Adrenal gland (tissue), 12 donors: ENCODE measurements around the gene LMX1B. TPM values are rescaled to one million over a fixed set of nuclear protein-coding genes. Genes with fewer than 3 reads are reported as not detected.
"Not testable (repeated sequence)": the region's sequence is repeated elsewhere in the genome, so short reads cannot be mapped to it uniquely, and the experiment has no call there.

Experiments
- DNase-seq, 7 donors: peaks; one replicate each; pipeline ENCODE4 v3.0.0-alpha.2; 2019 to 2020
- H3K27ac ChIP-seq, 5 donors: fragments of 200-600 bp; sonication (generic) in 4 of 5; 1 replicate in 3 of 5; 2 replicates in 2 of 5; pipeline versions ENCODE4 v1.5.1 to v1.8.0; 2016 to 2020; ENCODE audit warnings: mild to moderate bottlenecking in 1 of 5
- H3K27me3 ChIP-seq: fragments of 200-600 bp; 2 replicates; pipeline ENCODE4 v1.8.0; 2021
- H3K36me3 ChIP-seq, 2 donors: fragments of 200-600 bp; replicated peaks in 1 of 2; 1 replicate in 1 of 2; 2 replicates in 1 of 2; pipeline versions ENCODE4 v1.5.1 to v1.8.0; 2018 to 2022
- H3K4me1 ChIP-seq, 2 donors: fragments of 200-600 bp; replicated peaks in 1 of 2; 1 replicate in 1 of 2; 2 replicates in 1 of 2; pipeline versions ENCODE4 v1.5.1 to v1.8.0; 2018 to 2021
- H3K4me3 ChIP-seq, 4 donors: fragments of 200-600 bp; sonication (generic) in 3 of 4; one replicate each; pipeline ENCODE4 v1.5.1; 2016 to 2018
- H3K9me3 ChIP-seq, 3 donors: fragments of 200-600 bp; sonication (generic) in 1 of 3; replicated peaks in 1 of 3; 1 replicate in 2 of 3; 2 replicates in 1 of 3; pipeline versions ENCODE4 v1.5.1 to v1.8.0; 2016 to 2021
- POLR2A ChIP-seq, 2 donors: fragments of 450-650 bp; IDR thresholded peaks; one replicate each; pipeline ENCODE4 v1.6.1; 2017; ENCODE audit warnings: antibody characterized with exemption in 2 of 2, mild to moderate bottlenecking in 2 of 2, moderate library complexity in 1 of 2
- WGBS, 4 donors: extraction: QIAGEN DNeasy Blood & Tissue Kit in 2 of 4; methylation state at CpG; one replicate each; pipeline versions ENCODE4 v1.1.5 to v1.1.7; 2013 to 2017; 5-methylcytosine and 5-hydroxymethylcytosine counted together
- intact Hi-C, 2 donors: fragments of 100-400 bp; cut with DNase I; formaldehyde crosslinking; loops; one replicate each; pipeline versions ENCODE4 v1.14.1 to v1.15.0; 2022 to 2023
- polyA plus RNA-seq, 3 donors: library from polyadenylated mRNA; stranded (reverse); fragments of 200-250 nt in 2 of 3; fragments of 350-450 nt in 1 of 3; fragmentation: Illumina TruSeq in 1 of 3; extraction: RNeasy Lipid Tissue Mini Kit (QIAGEN cat#74804) in 1 of 3; gene quantifications; one replicate each; pipeline ENCODE4 v1.2.3, GENCODE V29; 2013 to 2014
- total RNA-seq, 9 donors: library from RNA; depleted of rRNA in 4 of 9; stranded (reverse); fragments of >200 nt in 4 of 9; fragments of 120-200 nt in 1 of 9; fragmentation: NEBNext Ultra II Directional in 1 of 9; extraction: Animal tissue kit (Norgen Biotek cat#: 25700) in 1 of 9; gene quantifications; one replicate each; pipeline versions ENCODE4 v1.1.0 to v1.2.4, GENCODE V29; 2013 to 2023
- TF ChIP-seq, protein P1 (sequence below), 6 experiments: fragments of 450-650 bp in 4 of 6; fragments of 200-600 bp in 2 of 6; sonication (generic) in 1 of 6; IDR thresholded peaks; 1 replicate in 5 of 6; 2 replicates in 1 of 6; pipeline versions ENCODE4 v1.5.1 to v1.8.0; 2016 to 2021; ENCODE audit warnings: antibody characterized with exemption in 6 of 6, mild to moderate bottlenecking in 2 of 6, moderate library complexity in 1 of 6
- donor health status: healthy with polysubstance abuse.
- donor health status: Bipolar disorder and iron deficiency.
- donor health status: DM: yes; HTN: yes; CAD: no.
- donor health status: DM: no; HTN: no; CAD: no.
- donor health status: DM: no; HTN: no; CAD: no.
- donor health status: DM: yes; HTN: yes; CAD: no.

Gene LMX1B
- total and polyA plus RNA-seq, 12 donors: under 0.01 to 0.07 TPM; not detected in 10

- H3K36me3 ChIP-seq: no peaks in the 10 kb centered on the region
- TF ChIP-seq, protein P1, sequence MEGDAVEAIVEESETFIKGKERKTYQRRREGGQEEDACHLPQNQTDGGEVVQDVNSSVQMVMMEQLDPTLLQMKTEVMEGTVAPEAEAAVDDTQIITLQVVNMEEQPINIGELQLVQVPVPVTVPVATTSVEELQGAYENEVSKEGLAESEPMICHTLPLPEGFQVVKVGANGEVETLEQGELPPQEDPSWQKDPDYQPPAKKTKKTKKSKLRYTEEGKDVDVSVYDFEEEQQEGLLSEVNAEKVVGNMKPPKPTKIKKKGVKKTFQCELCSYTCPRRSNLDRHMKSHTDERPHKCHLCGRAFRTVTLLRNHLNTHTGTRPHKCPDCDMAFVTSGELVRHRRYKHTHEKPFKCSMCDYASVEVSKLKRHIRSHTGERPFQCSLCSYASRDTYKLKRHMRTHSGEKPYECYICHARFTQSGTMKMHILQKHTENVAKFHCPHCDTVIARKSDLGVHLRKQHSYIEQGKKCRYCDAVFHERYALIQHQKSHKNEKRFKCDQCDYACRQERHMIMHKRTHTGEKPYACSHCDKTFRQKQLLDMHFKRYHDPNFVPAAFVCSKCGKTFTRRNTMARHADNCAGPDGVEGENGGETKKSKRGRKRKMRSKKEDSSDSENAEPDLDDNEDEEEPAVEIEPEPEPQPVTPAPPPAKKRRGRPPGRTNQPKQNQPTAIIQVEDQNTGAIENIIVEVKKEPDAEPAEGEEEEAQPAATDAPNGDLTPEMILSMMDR (IDR thresholded peaks at IDR 0.05): no peak
- TF ChIP-seq POLR2A (IDR thresholded peaks at IDR 0.05): no peak
These were observed 44.7 kb upstream of the LMX1B start for GRCh38 chr9:126569036-126569435.

GRCh38 chr9:126578029-126578428, 35.7 kb upstream of the LMX1B start:
- intact Hi-C loops: no loop called here
- 53 to 62% (median 59%) methylated on average over 6 of the region's 6 CpGs for WGBS, 4 donors
- Histone ChIP-seq H3K4me3 (no peak overlapping the region), H3K9me3 (no peaks in the 10 kb centered on the region), H3K27ac (no peak overlapping the region), H3K4me1 (no peaks in the 10 kb centered on the region), H3K36me3 (no peaks in the 10 kb centered on the region), H3K27me3 (peaks cover 5% of the 10 kb centered on the region)
- TF ChIP-seq, protein P1 (IDR thresholded peaks at IDR 0.05): no peak
- no peak for TF ChIP-seq POLR2A (IDR thresholded peaks at IDR 0.05)
- DNase-seq: no peak

More at GRCh38 chr9:126569036-126569435, 44.7 kb upstream of the LMX1B start:
- no peak overlapping the region for H3K27ac ChIP-seq
- H3K4me3 ChIP-seq: no peak overlapping the region
- no peaks in the 10 kb centered on the region for H3K4me1 ChIP-seq
- intact Hi-C loops: no loop called here
- 91 to 100% (median 99%) methylated on average over 1 of the region's 1 CpG for WGBS, 4 donors
- DNase-seq: no peak
- H3K27me3 ChIP-seq: no peaks in the 10 kb centered on the region
- H3K9me3 ChIP-seq: no peaks in the 10 kb centered on the region

- 78 to 86% (median 81%) methylated on average over 5 of the region's 5 CpGs for WGBS, 4 donors
- H3K36me3 ChIP-seq, H3K4me1 ChIP-seq, H3K4me3 ChIP-seq, DNase-seq, H3K9me3 ChIP-seq, H3K27me3 ChIP-seq, intact Hi-C loops, H3K27ac ChIP-seq: not testable (repeated sequence)
These were observed 33.4 kb upstream of the LMX1B start for GRCh38 chr9:126580319-126580718.

DNA sequence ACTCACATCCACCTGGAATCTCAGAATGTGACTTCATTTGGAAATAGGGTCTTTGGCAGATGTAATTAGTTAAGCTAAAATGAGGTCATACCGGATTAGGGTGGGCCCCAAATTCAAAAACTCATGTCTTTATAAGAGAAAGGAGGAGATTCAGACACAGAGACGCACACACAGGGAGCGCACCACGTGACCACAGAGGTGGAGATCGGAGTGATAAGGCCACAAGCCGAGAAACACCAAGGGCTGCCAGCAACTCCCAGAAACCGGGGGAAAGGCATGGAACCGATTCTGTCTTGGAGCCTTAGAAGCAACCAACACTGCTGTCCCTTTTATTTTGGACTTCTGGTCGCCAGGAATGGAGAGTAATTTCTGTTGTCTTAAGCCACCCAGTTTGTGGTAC, 31.8 kb upstream of the LMX1B start:
- Histone ChIP-seq H3K27me3 (peaks cover 5% of the 10 kb centered on the region), H3K9me3 (no peaks in the 10 kb centered on the region), H3K4me3 (no peak overlapping the region), H3K4me1 (no peaks in the 10 kb centered on the region), H3K27ac (no peak overlapping the region), H3K36me3 (no peaks in the 10 kb centered on the region)
- no peak for TF ChIP-seq POLR2A (IDR thresholded peaks at IDR 0.05)
- TF ChIP-seq, protein P1 (IDR thresholded peaks at IDR 0.05): no peak
- DNase-seq: no peak
- intact Hi-C loops: no loop called here
- 71 to 77% (median 74%) methylated on average over 9 of the region's 9 CpGs for WGBS, 4 donors

- H3K27ac ChIP-seq: no peak overlapping the region
- TF ChIP-seq, protein P1 (IDR thresholded peaks at IDR 0.05): no peak
- TF ChIP-seq POLR2A (IDR thresholded peaks at IDR 0.05): no peak
- H3K36me3 ChIP-seq: no peaks in the 10 kb centered on the region
- H3K27me3 ChIP-seq: peaks cover 5% of the 10 kb centered on the region
- 66 to 100% (median 80%) methylated on average over 3 to 7 of the region's 7 CpGs for WGBS, 4 donors
- H3K4me3 ChIP-seq: no peak overlapping the region
- no peaks in the 10 kb centered on the region for H3K9me3 ChIP-seq
- DNase-seq: no peak
- intact Hi-C loops: no loop called here
- no peaks in the 10 kb centered on the region for H3K4me1 ChIP-seq
These were observed 31.3 kb upstream of the LMX1B start for GRCh38 chr9:126582427-126582826.
